Lung microvascular endothelial cell (primary cell): ENCODE data around the gene CAPN2. TPM values are rescaled to one million over a fixed set of nuclear protein-coding genes. Genes with fewer than 3 reads are reported as not detected.

Experiments used
- DNase-seq, 2 donors: peaks; one replicate each; pipeline versions ENCODE4 v3.0.0 to v3.0.0-alpha.2; 2010; ENCODE audit warnings: low read depth in 2 of 2
- total RNA-seq: library from RNA; depleted of rRNA; stranded (reverse); fragments of >200 nt; gene quantifications from 2 replicates; pipeline ENCODE4 v1.2.1, GENCODE V29; 2014

Gene CAPN2
- total RNA-seq, 1 donor from 2014 or later = 138 TPM

GRCh38 chr1:223824712-223825111 is 112.4 kb downstream of the CAPN2 start:
- no peak for DNase-seq

Other genes starting within 250 kb of the CAPN2 start
- not detected in 2 replicates for gene CAPN8, start 46.8 kb upstream of the CAPN2 start, total RNA-seq
- gene TP53BP2, start 133.4 kb downstream of the CAPN2 start, total RNA-seq = 13.7 and 21.8 TPM in 2 replicates